Measurements from ENCODE around the gene RAP2A.

Gene RAP2A

GRCh38 chr13:97499181-97499580, 65.2 kb downstream of the RAP2A start:
- DNase-seq (ENCODE audit: low read depth in 1 of 2, low spot score in 1 of 2) = no peak
- Histone ChIP-seq H3K27ac (replicated peaks) (no peak overlapping the region), H3K27me3 (ENCODE audit: insufficient read depth, poor library complexity, severe bottlenecking) (peaks cover 7% of the 10 kb centered on the region), H3K4me3 (replicated peaks; ENCODE audit: insufficient read depth, low read length) (no peak overlapping the region)
- TF ChIP-seq POLR2AphosphoS5 (IDR thresholded peaks at IDR 0.05; ENCODE audit: low read depth) (no peak), CTCF (IDR thresholded peaks at IDR 0.05; ENCODE audit: insufficient read depth, low read length) (no peak), GABPA (IDR thresholded peaks at IDR 0.05; ENCODE audit: low read depth) (no peak), SPI1 (IDR thresholded peaks at IDR 0.05; ENCODE audit: borderline replicate concordance, low read depth) (no peak), REST (IDR thresholded peaks at IDR 0.05; ENCODE audit: insufficient replicate concordance, low read depth) (no peak)

GRCh38 chr13:97502181-97502580, 68.2 kb downstream of the RAP2A start:
- Histone ChIP-seq H3K27ac (replicated peaks) (no peak overlapping the region), H3K4me3 (replicated peaks; ENCODE audit: insufficient read depth, low read length) (no peak overlapping the region), H3K27me3 (ENCODE audit: insufficient read depth, poor library complexity, severe bottlenecking) (peaks cover 10% of the 10 kb centered on the region)
- TF ChIP-seq POLR2AphosphoS5 (IDR thresholded peaks at IDR 0.05; ENCODE audit: low read depth) (no peak), GABPA (IDR thresholded peaks at IDR 0.05; ENCODE audit: low read depth) (no peak), REST (IDR thresholded peaks at IDR 0.05; ENCODE audit: insufficient replicate concordance, low read depth) (no peak), SPI1 (IDR thresholded peaks at IDR 0.05; ENCODE audit: borderline replicate concordance, low read depth) (no peak), CTCF (IDR thresholded peaks at IDR 0.05; ENCODE audit: insufficient read depth, low read length) (no peak)
- DNase-seq (ENCODE audit: low read depth in 1 of 2, low spot score in 1 of 2) = no peak

GRCh38 chr13:97502706-97503105, 68.7 kb downstream of the RAP2A start:
- Histone ChIP-seq H3K4me3 (replicated peaks; ENCODE audit: insufficient read depth, low read length) (no peak overlapping the region), H3K27ac (replicated peaks) (no peak overlapping the region), H3K27me3 (ENCODE audit: insufficient read depth, poor library complexity, severe bottlenecking) (peaks cover 10% of the 10 kb centered on the region)
- no peak for TF ChIP-seq SPI1 (IDR thresholded peaks at IDR 0.05; ENCODE audit: borderline replicate concordance, low read depth)
- no peak for TF ChIP-seq CTCF (IDR thresholded peaks at IDR 0.05; ENCODE audit: insufficient read depth, low read length)
- TF ChIP-seq GABPA (IDR thresholded peaks at IDR 0.05; ENCODE audit: low read depth) = no peak
- no peak for DNase-seq (ENCODE audit: low read depth in 1 of 2, low spot score in 1 of 2)

GRCh38 chr13:97505017-97505416, 71.0 kb downstream of the RAP2A start:
- H3K27ac ChIP-seq (replicated peaks) = no peak overlapping the region
- H3K4me3 ChIP-seq (replicated peaks; ENCODE audit: insufficient read depth, low read length) = no peak overlapping the region
- no peak for DNase-seq (ENCODE audit: low read depth in 1 of 2, low spot score in 1 of 2)
- H3K27me3 ChIP-seq (ENCODE audit: insufficient read depth, poor library complexity, severe bottlenecking) = peaks cover 10% of the 10 kb centered on the region
- TF ChIP-seq SPI1 (IDR thresholded peaks at IDR 0.05; ENCODE audit: borderline replicate concordance, low read depth) (no peak), REST (IDR thresholded peaks at IDR 0.05; ENCODE audit: insufficient replicate concordance, low read depth) (no peak), GABPA (IDR thresholded peaks at IDR 0.05; ENCODE audit: low read depth) (no peak), CTCF (IDR thresholded peaks at IDR 0.05; ENCODE audit: insufficient read depth, low read length) (no peak), POLR2AphosphoS5 (IDR thresholded peaks at IDR 0.05; ENCODE audit: low read depth) (no peak)
